Activated CD4-positive, alpha-beta memory T cell treated with anti-CD3 and anti-CD28 coated beads, Interleukin-2, amount 10 ng/mL, durations not matched to agents 7 days and 5 days (primary cell): Measurements from ENCODE around the gene CDC14A. TPM values are rescaled to one million over a fixed set of nuclear protein-coding genes. Genes with fewer than 3 reads are reported as not detected.
"Not testable (repeated sequence)": the region's sequence is repeated elsewhere in the genome, so short reads cannot be mapped to it uniquely, and the experiment has no call there.

Experiments used
- CTCF ChIA-PET: fragments of 350-600 bp; sonication (Branson Sonifier 250); formaldehyde crosslinking; loops from one replicate; lab custom pipeline; 2021; ENCODE audit warnings: antibody characterized with exemption, inconsistent platforms; lab: Charles Lee
- POLR2A ChIA-PET: fragments of 350-600 bp; sonication (Branson Sonifier 250); formaldehyde crosslinking; loops from one replicate; lab custom pipeline; 2021; ENCODE audit warnings: antibody characterized with exemption; lab: Charles Lee
- DNase-seq: peaks from one replicate; pipeline ENCODE4 v3.0.0-alpha.2; 2020
- H3K27ac Mint-ChIP-seq: one replicate; pipeline ENCODE4 v1.8.0; 2021; ENCODE audit warnings: mild to moderate bottlenecking, mixed read lengths
- H3K27me3 Mint-ChIP-seq: one replicate; pipeline ENCODE4 v1.8.0; 2021; ENCODE audit warnings: mixed read lengths
- H3K36me3 Mint-ChIP-seq: one replicate; pipeline ENCODE4 v1.8.0; 2021; ENCODE audit warnings: low read depth, mixed read lengths
- H3K4me1 Mint-ChIP-seq: one replicate; pipeline ENCODE4 v1.8.0; 2021; ENCODE audit warnings: mixed read lengths
- H3K4me3 Mint-ChIP-seq: one replicate; pipeline ENCODE4 v1.8.0; 2021; ENCODE audit warnings: mild to moderate bottlenecking, mixed read lengths
- H3K9me3 Mint-ChIP-seq: one replicate; pipeline ENCODE4 v1.8.0; 2021; ENCODE audit warnings: mixed read lengths
- total RNA-seq, 2 experiments: library from RNA; stranded (reverse); gene quantifications; one replicate each; pipeline ENCODE4 v1.2.3, GENCODE V29; 2021

Gene CDC14A
- total RNA-seq, 2 experiments from 2014 or later, result 41.8 to 44.9 TPM

- Mint-ChIP-seq H3K4me3 (no peak overlapping the region), H3K4me1 (peaks cover 89% of the 10 kb centered on the region), H3K27ac (peak overlapping the region; percentile 87), H3K27me3 (no peaks in the 10 kb centered on the region), H3K9me3 (no peaks in the 10 kb centered on the region), H3K36me3 (peaks cover 75% of the 10 kb centered on the region)
- no peak for DNase-seq
- ChIA-PET CTCF (interaction anchor here (1.2 to 2.0 kb wide), 11 partner anchors 9 to 68 kb away, joined by 4 to 22 read pairs (median 4); partner anchors contain the start of gene CDC14A), POLR2A (interaction anchor here (0.6 to 7.9 kb wide), 12 partner anchors 9 to 130 kb away, joined by 3 to 68 read pairs (median 10); partner anchors contain the start of genes CDC14A and RTCA)
Observed at GRCh38 chr1:100395913-100396312, 43.6 kb downstream of the CDC14A start.

- DNase-seq, result peak; percentile 32
- peaks cover 89% of the 10 kb centered on the region for H3K4me1 Mint-ChIP-seq
- POLR2A ChIA-PET, result interaction anchor here (0.6 to 7.9 kb wide), 14 partner anchors 9 to 263 kb away, joined by 3 to 68 read pairs (median 6); partner anchors contain the start of genes CDC14A, RTCA and TRMT13
- no peaks in the 10 kb centered on the region for H3K9me3 Mint-ChIP-seq
- peaks cover 74% of the 10 kb centered on the region for H3K36me3 Mint-ChIP-seq
- peak overlapping the region; percentile 87 for H3K27ac Mint-ChIP-seq
- CTCF ChIA-PET, result interaction anchor here (0.6 to 2.0 kb wide), 14 partner anchors 10 to 67 kb away, joined by 4 to 22 read pairs (median 6); partner anchors contain the start of gene CDC14A
- no peak overlapping the region for H3K4me3 Mint-ChIP-seq
- H3K27me3 Mint-ChIP-seq, result no peaks in the 10 kb centered on the region
Observed at GRCh38 chr1:100396651-100397050, 44.3 kb downstream of the CDC14A start.

DNA sequence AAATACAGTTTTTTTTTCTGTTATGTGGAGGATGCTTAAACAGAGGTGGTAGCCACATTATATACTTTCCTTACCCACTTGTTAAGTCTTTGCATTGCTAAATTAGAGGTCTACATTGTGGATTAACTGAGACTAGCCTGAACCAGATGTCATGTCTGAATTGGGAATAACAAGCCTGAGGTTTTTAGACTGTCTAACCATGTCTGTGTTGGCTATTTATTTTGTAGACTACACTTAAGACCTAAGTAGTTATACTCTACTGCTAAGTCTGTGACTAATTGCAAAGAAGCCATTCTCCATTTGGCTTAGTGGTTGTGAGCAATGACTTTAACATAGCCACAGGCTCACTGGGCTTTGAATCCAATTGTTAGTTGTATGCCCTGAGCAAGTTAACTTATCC, 45.4 kb downstream of the CDC14A start:
- CTCF ChIA-PET, result interaction anchor here (0.5 to 2.0 kb wide), 4 partner anchors 13 to 466 kb away, joined by 3 to 22 read pairs (median 6); partner anchors contain the start of gene CDC14A

DNA sequence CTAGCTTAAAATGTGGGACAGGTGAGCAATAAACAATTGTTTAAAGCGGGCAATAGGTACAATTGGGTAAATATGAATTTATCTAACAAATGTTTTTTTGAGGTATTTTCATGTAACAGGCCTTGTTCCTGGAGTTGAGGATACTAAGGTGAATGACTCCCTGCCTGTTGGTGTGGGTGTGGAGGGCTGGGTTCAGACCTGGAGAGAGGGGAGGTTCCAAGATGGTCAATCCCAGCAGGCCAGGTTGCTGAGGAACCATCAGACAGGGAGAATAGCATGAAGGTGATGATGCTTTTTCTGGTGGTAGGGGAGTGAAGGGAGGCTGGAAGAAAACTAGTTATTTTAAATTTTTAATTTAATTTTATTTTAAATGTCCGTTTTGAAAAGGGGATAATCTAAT, 46.3 kb downstream of the CDC14A start:
- Mint-ChIP-seq H3K27me3 (no peaks in the 10 kb centered on the region), H3K9me3 (peaks cover 2% of the 10 kb centered on the region), H3K27ac (peak overlapping the region; percentile 87), H3K4me3 (no peak overlapping the region), H3K4me1 (peaks cover 89% of the 10 kb centered on the region), H3K36me3 (peaks cover 75% of the 10 kb centered on the region)
- ChIA-PET CTCF (interaction anchor here (0.9 kb wide), 1 partner anchor 62 kb away, joined by 3 read pairs; no protein-coding TSS in a partner anchor), POLR2A (interaction anchor here (1.2 to 7.9 kb wide), 5 partner anchors 11 to 133 kb away, joined by 3 to 68 read pairs (median 22); partner anchors contain the start of genes CDC14A and RTCA)
- DNase-seq, result no peak

More for the DNA sequence above, 45.4 kb downstream of the CDC14A start:
- no peak overlapping the region for H3K4me3 Mint-ChIP-seq
- peaks cover 88% of the 10 kb centered on the region for H3K4me1 Mint-ChIP-seq
- DNase-seq, result no peak
- H3K36me3 Mint-ChIP-seq, result peaks cover 74% of the 10 kb centered on the region
- peak overlapping the region; percentile 87 for H3K27ac Mint-ChIP-seq
- POLR2A ChIA-PET, result interaction anchor here (1.2 to 7.9 kb wide), 7 partner anchors 10 to 132 kb away, joined by 3 to 68 read pairs (median 22); partner anchors contain the start of genes CDC14A and RTCA
- no peaks in the 10 kb centered on the region for H3K9me3 Mint-ChIP-seq
- no peaks in the 10 kb centered on the region for H3K27me3 Mint-ChIP-seq

GRCh38 chr1:100400404-100400803, 48.1 kb downstream of the CDC14A start:
- POLR2A ChIA-PET, result interaction anchor here (0.7 to 2.3 kb wide), 23 partner anchors 9 to 430 kb away, joined by 3 to 30 read pairs (median 4); partner anchors contain the start of genes CDC14A and SLC35A3
- Mint-ChIP-seq H3K27ac (peak overlapping the region; percentile 93), H3K4me3 (peak overlapping the region; percentile 42), H3K9me3 (peaks cover 2% of the 10 kb centered on the region), H3K36me3 (peaks cover 72% of the 10 kb centered on the region), H3K4me1 (peaks cover 87% of the 10 kb centered on the region), H3K27me3 (no peaks in the 10 kb centered on the region)
- peak; percentile 78 for DNase-seq
- CTCF ChIA-PET, result interaction anchor here (0.7 to 1.6 kb wide), 9 partner anchors 14 to 134 kb away, joined by 3 to 9 read pairs (median 4); partner anchors contain the start of genes CDC14A and RTCA

DNA sequence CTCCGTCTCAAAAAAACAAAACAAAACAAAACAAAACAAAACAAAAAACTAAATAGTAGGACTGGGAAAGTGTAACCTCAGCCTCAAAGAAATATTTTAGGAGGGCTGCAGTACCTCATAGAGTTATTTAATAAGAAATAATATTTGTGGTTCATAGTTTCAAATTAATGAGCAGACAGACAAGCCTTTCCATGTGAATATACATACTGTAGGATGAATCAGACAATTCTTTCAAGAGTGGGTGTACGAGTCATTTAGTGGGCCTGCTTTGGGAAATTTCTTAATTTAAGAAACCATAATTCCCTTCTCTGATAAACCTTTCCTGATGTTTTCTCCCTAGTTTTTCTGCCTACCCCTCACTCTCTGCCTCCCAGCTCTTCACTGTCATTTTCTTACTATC, 52.5 kb downstream of the CDC14A start:
- peak overlapping the region; percentile 29 for H3K27ac Mint-ChIP-seq
- no peak for DNase-seq
- H3K4me3 Mint-ChIP-seq, result no peak overlapping the region
- CTCF ChIA-PET, result interaction anchor here (1.0 to 1.2 kb wide), 2 partner anchors 18 to 54 kb away, joined by 3 read pairs; no protein-coding TSS in a partner anchor
- H3K27me3 Mint-ChIP-seq, result no peaks in the 10 kb centered on the region
- peaks cover 81% of the 10 kb centered on the region for H3K4me1 Mint-ChIP-seq
- H3K36me3 Mint-ChIP-seq, result peaks cover 81% of the 10 kb centered on the region
- POLR2A ChIA-PET, result interaction anchor here (0.7 to 3.3 kb wide), 8 partner anchors 18 to 139 kb away, joined by 3 to 23 read pairs (median 4); partner anchors contain the start of genes CDC14A and RTCA
- peaks cover 25% of the 10 kb centered on the region for H3K9me3 Mint-ChIP-seq

- CTCF ChIA-PET, result interaction anchor here (0.9 to 1.2 kb wide), 2 partner anchors 9 to 17 kb away, joined by 3 to 4 read pairs; no protein-coding TSS in a partner anchor
- H3K27ac Mint-ChIP-seq, result peak overlapping the region; percentile 66
Observed at GRCh38 chr1:100405902-100406301, 53.6 kb downstream of the CDC14A start.

DNA sequence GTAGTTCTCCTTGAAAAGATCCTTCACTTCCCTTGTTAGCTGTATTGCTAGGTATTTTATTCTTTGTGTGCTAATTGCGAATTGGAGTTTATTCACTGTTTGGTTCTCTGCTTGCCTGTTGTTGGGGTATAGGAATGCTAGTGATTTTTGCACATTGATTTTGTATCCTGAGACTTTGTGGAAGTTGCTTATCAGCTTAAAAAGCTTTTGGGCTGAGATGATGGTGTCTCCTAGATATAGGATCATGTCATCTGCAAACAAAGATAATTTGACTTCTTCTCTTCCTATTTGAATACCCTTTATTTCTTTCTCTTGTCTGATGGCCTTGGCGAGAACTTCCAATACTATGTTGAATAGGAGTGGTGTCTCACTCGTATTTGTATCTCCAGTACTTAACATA, 55.1 kb downstream of the CDC14A start:
- H3K4me1 Mint-ChIP-seq, result peaks cover 77% of the 10 kb centered on the region
- CTCF ChIA-PET, POLR2A ChIA-PET, H3K4me3 Mint-ChIP-seq, H3K27ac Mint-ChIP-seq, H3K27me3 Mint-ChIP-seq, DNase-seq: not testable (repeated sequence)
- peaks cover 86% of the 10 kb centered on the region for H3K36me3 Mint-ChIP-seq
- peaks cover 25% of the 10 kb centered on the region for H3K9me3 Mint-ChIP-seq

More at GRCh38 chr1:100405902-100406301, 53.6 kb downstream of the CDC14A start:
- H3K27me3 Mint-ChIP-seq, H3K4me3 Mint-ChIP-seq, DNase-seq: not testable (repeated sequence)
- peaks cover 25% of the 10 kb centered on the region for H3K9me3 Mint-ChIP-seq
- H3K4me1 Mint-ChIP-seq, result peaks cover 75% of the 10 kb centered on the region
- peaks cover 81% of the 10 kb centered on the region for H3K36me3 Mint-ChIP-seq
- POLR2A ChIA-PET, result interaction anchor here (0.9 to 3.3 kb wide), 9 partner anchors 9 to 140 kb away, joined by 3 to 23 read pairs (median 4); partner anchors contain the start of gene RTCA

DNA sequence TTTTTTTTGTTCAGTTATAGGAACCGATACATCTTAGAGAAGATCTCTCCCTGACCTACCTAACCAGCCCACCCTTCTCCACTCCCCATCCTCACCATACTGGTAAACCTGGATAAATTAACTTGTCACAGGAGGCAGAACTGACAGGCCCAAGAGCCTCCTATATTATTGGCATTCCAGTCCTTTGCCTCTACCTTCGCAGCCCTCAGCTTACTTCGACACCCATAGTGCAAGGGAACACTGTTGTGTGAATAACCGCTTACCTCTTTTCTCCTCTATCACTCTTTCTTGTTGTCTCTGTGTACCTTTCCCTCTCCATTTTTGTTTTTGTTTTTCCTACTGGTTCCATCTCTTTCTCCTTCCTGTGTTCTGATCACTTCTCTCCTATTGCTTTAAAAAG, 58.7 kb downstream of the CDC14A start:
- Mint-ChIP-seq H3K27ac (peak overlapping the region; percentile 28), H3K36me3 (peaks cover 74% of the 10 kb centered on the region), H3K4me1 (peaks cover 72% of the 10 kb centered on the region), H3K27me3 (no peaks in the 10 kb centered on the region), H3K4me3 (no peak overlapping the region), H3K9me3 (peaks cover 23% of the 10 kb centered on the region)
- ChIA-PET CTCF (no interaction called here), POLR2A (interaction anchor here (1.3 to 5.7 kb wide), 6 partner anchors 8 to 57 kb away, joined by 3 to 32 read pairs (median 20); partner anchors contain the start of gene CDC14A)
- no peak for DNase-seq

DNA sequence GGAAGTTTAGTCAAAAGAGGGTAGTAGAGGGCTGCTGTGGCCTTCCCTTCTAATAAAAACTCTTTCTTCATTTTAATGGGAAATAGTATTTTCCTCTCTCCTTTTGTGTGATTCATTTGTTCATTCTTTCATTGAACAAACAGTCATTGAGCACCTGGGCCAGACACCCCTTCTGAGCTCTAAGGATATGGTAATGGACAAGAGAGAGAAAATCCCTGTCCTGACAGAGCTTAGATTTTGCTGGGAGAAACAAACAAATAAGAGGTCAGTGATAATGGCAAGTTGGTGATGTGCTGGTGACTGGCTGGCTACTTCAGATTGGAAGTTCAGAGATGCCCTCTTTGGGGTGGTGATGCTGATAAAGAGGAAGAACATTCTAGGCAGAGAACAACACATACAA, 59.3 kb downstream of the CDC14A start:
- Mint-ChIP-seq H3K9me3 (peaks cover 23% of the 10 kb centered on the region), H3K36me3 (peaks cover 75% of the 10 kb centered on the region), H3K27ac (peak overlapping the region; percentile 53), H3K27me3 (no peaks in the 10 kb centered on the region), H3K4me1 (peaks cover 70% of the 10 kb centered on the region), H3K4me3 (no peak overlapping the region)
- ChIA-PET POLR2A (interaction anchor here (1.3 to 5.7 kb wide), 6 partner anchors 9 to 58 kb away, joined by 3 to 32 read pairs (median 20); partner anchors contain the start of gene CDC14A), CTCF (interaction anchor here (0.7 to 1.4 kb wide), 2 partner anchors 12 to 57 kb away, joined by 3 read pairs; no protein-coding TSS in a partner anchor)
- no peak for DNase-seq

- POLR2A ChIA-PET, result interaction anchor here (0.8 to 5.7 kb wide), 8 partner anchors 11 to 59 kb away, joined by 3 to 32 read pairs (median 8); partner anchors contain the start of gene CDC14A
- Mint-ChIP-seq H3K4me1 (peaks cover 69% of the 10 kb centered on the region), H3K9me3 (peaks cover 13% of the 10 kb centered on the region), H3K27me3 (no peaks in the 10 kb centered on the region), H3K4me3 (no peak overlapping the region), H3K27ac (peak overlapping the region; percentile 46), H3K36me3 (peaks cover 75% of the 10 kb centered on the region)
- CTCF ChIA-PET, result interaction anchor here (1.3 to 1.4 kb wide), 3 partner anchors 9 to 59 kb away, joined by 3 to 4 read pairs (median 3); no protein-coding TSS in a partner anchor
- DNase-seq, result no peak
Observed at GRCh38 chr1:100413035-100413434, 60.7 kb downstream of the CDC14A start.

DNA sequence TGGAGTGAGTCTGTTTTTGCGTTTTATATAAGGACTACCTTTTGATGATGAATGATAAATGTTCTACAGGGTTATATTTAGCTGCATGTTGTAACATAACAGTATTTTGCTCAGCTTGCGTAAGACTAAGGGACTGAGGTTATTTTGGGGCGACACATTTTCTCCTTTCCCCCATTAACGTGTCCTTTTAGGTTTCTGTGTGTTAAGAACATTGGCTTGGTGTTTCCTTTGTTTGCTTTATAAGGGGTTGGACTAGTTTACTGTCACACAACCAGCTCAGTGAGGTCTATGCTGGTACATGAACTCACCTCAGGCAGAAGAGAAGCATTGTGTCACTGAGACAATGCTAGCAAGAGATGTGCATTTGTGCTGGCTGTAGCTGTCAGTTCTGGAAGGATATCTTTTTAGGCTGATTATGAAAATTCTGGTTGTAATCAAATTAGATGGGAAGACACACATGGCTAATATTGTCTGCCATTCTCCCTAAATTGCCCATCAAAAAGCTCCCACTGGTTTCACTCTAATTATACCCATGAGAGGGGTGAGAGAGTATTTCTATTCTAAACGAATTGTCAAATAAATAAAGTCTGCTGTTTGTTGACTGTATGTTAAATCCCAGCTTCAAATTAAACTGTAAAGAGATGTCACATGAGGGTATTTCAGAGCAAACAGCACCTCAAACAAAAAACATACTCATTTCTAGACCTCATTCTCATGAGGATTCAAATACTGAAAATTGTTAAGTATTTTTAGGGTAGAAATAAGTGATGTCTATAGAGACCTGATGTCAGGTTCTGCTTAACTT, 62.6 kb downstream of the CDC14A start:
- peaks cover 74% of the 10 kb centered on the region for H3K36me3 Mint-ChIP-seq
- POLR2A ChIA-PET, result interaction anchor here (1.1 to 5.7 kb wide), 8 partner anchors 9 to 61 kb away, joined by 3 to 32 read pairs (median 5); partner anchors contain the start of gene CDC14A
- peaks cover 62% of the 10 kb centered on the region for H3K4me1 Mint-ChIP-seq
- CTCF ChIA-PET, result interaction anchor here (0.6 to 2.1 kb wide), 5 partner anchors 9 to 617 kb away, joined by 3 to 13 read pairs (median 4); partner anchors contain the start of gene CDC14A
- H3K27ac Mint-ChIP-seq, result peak overlapping the region; percentile 62
- H3K4me3 Mint-ChIP-seq, result peak overlapping the region; percentile 24
- no peak for DNase-seq
- H3K27me3 Mint-ChIP-seq, result no peaks in the 10 kb centered on the region
- peaks cover 5% of the 10 kb centered on the region for H3K9me3 Mint-ChIP-seq
